HEK293 (cell line): ENCODE data around the gene GSAP.

Experiments used
- CTCF ChIA-PET: fragments of 350-600 bp; formaldehyde crosslinking; extraction: SDS; loops from one replicate; lab custom pipeline; 2021; ENCODE audit warnings: antibody characterized with exemption; lab: Yijun Ruan, JAX
- POLR2A ChIA-PET: fragments of 300-600 bp; formaldehyde crosslinking; extraction: SDS; loops from one replicate; lab custom pipeline; 2020; ENCODE audit warnings: antibody characterized with exemption, inconsistent platforms; lab: Yijun Ruan, JAX
- H3K27ac ChIP-seq: fragments of 200-500 bp; sonication (Bioruptor generic); 2 replicates; pipeline ENCODE4 v1.5.1; 2014; ENCODE audit warnings: low read depth, low read length, control low read depth, inconsistent platforms; ENCODE audit errors: extremely low read depth
- H3K36me3 ChIP-seq, 2 experiments: fragments of 200-500 bp in 1 of 2; sonication (Bioruptor generic) in 1 of 2; 1 replicate in 1 of 2; 2 replicates in 1 of 2; pipeline ENCODE4 v1.5.1; 2014 to 2017; ENCODE audit warnings: inconsistent platforms in 2 of 2, low read length in 2 of 2; ENCODE audit not compliant: control insufficient read depth in 2 of 2, insufficient read depth in 1 of 2
- H3K4me1 ChIP-seq: fragments of 200-500 bp; sonication (Bioruptor generic); 2 replicates; pipeline ENCODE4 v1.5.1; 2014; ENCODE audit warnings: mild to moderate bottlenecking, low read length, inconsistent platforms; ENCODE audit not compliant: control insufficient read depth, insufficient read depth
- H3K4me3 ChIP-seq: 2 replicates; pipeline ENCODE4 v1.5.1; 2011; ENCODE audit warnings: low read depth, mild to moderate bottlenecking, control low read depth, low read length, moderate library complexity
- H3K9me3 ChIP-seq: fragments of 200-500 bp; sonication (Bioruptor generic); 2 replicates; pipeline ENCODE4 v1.5.1; 2014; ENCODE audit warnings: low read depth, low read length, inconsistent platforms; ENCODE audit not compliant: control insufficient read depth, insufficient read depth
- GLIS1 ChIP-seq: fragments of 450-650 bp; formaldehyde crosslinking; IDR thresholded peaks from 2 replicates; pipeline ENCODE4 v1.5.1; 2016; ENCODE audit warnings: missing biosample characterization, missing genetic modification characterization
- INSM2 ChIP-seq: fragments of 450-650 bp; formaldehyde crosslinking; IDR thresholded peaks from 2 replicates; pipeline ENCODE4 v1.5.1; 2016; ENCODE audit warnings: missing biosample characterization, missing genetic modification characterization
- MEIS1 ChIP-seq: sonication (generic); formaldehyde crosslinking; IDR thresholded peaks from 2 replicates; pipeline ENCODE4 v1.8.1; 2022; ENCODE audit warnings: missing genetic modification reagents, mild to moderate bottlenecking, borderline replicate concordance
- SP3 ChIP-seq: fragments of 450-650 bp; formaldehyde crosslinking; IDR thresholded peaks from 2 replicates; pipeline ENCODE4 v1.5.1; 2016; ENCODE audit warnings: missing biosample characterization, missing genetic modification characterization
- ZBTB8A ChIP-seq: fragments of 450-650 bp; formaldehyde crosslinking; IDR thresholded peaks from 2 replicates; pipeline ENCODE4 v1.5.1; 2016; ENCODE audit warnings: missing biosample characterization, missing genetic modification characterization
- ZFHX2 ChIP-seq: fragments of 450-650 bp; formaldehyde crosslinking; conservative IDR thresholded peaks from 2 replicates; pipeline ENCODE4 v1.5.1; 2016; ENCODE audit warnings: missing biosample characterization, missing genetic modification characterization
- ZFP69B ChIP-seq: fragments of 450-650 bp; formaldehyde crosslinking; IDR thresholded peaks from 2 replicates; pipeline ENCODE4 v1.5.1; 2016; ENCODE audit warnings: missing biosample characterization, missing genetic modification characterization
- ZNF157 ChIP-seq: fragments of 450-650 bp; formaldehyde crosslinking; IDR thresholded peaks from 2 replicates; pipeline ENCODE4 v1.5.1; 2016; ENCODE audit warnings: missing biosample characterization, missing genetic modification characterization
- ZNF174 ChIP-seq: fragments of 450-650 bp; formaldehyde crosslinking; IDR thresholded peaks from 2 replicates; pipeline ENCODE4 v1.5.0; 2017; ENCODE audit warnings: missing biosample characterization, mild to moderate bottlenecking, missing genetic modification characterization
- ZNF184 ChIP-seq: fragments of 450-650 bp; IDR thresholded peaks from 2 replicates; pipeline ENCODE4 v1.5.1; 2018; ENCODE audit warnings: missing biosample characterization, mild to moderate bottlenecking, missing genetic modification characterization
- ZNF2 ChIP-seq: fragments of 450-650 bp; formaldehyde crosslinking; IDR thresholded peaks from 2 replicates; pipeline ENCODE4 v1.5.1; 2016; ENCODE audit warnings: missing biosample characterization, missing genetic modification characterization
- ZNF214 ChIP-seq: fragments of 450-650 bp; formaldehyde crosslinking; IDR thresholded peaks from 2 replicates; pipeline ENCODE4 v1.5.1; 2017; ENCODE audit warnings: missing biosample characterization, mild to moderate bottlenecking, missing genetic modification characterization, borderline replicate concordance
- ZNF221 ChIP-seq: fragments of 450-650 bp; formaldehyde crosslinking; IDR thresholded peaks from 2 replicates; pipeline ENCODE4 v1.5.1; 2017; ENCODE audit warnings: missing biosample characterization, missing genetic modification characterization, borderline replicate concordance
- ZNF335 ChIP-seq: fragments of 450-650 bp; formaldehyde crosslinking; conservative IDR thresholded peaks from 2 replicates; pipeline ENCODE4 v1.5.1; 2016; ENCODE audit warnings: missing biosample characterization, missing genetic modification characterization
- ZNF37A ChIP-seq: fragments of 450-650 bp; IDR thresholded peaks from 2 replicates; pipeline ENCODE4 v1.5.1; 2018; ENCODE audit warnings: missing biosample characterization, missing genetic modification characterization
- ZNF416 ChIP-seq: fragments of 450-650 bp; formaldehyde crosslinking; IDR thresholded peaks from 2 replicates; pipeline ENCODE4 v1.5.1; 2016; ENCODE audit warnings: missing biosample characterization, missing genetic modification characterization
- ZNF585B ChIP-seq: fragments of 450-650 bp; formaldehyde crosslinking; IDR thresholded peaks from 2 replicates; pipeline ENCODE4 v1.5.1; 2016; ENCODE audit warnings: missing biosample characterization, missing genetic modification characterization
- ZNF704 ChIP-seq: fragments of 450-650 bp; formaldehyde crosslinking; IDR thresholded peaks from 2 replicates; pipeline ENCODE4 v1.5.1; 2016; ENCODE audit warnings: missing biosample characterization, missing genetic modification characterization
- ZNF707 ChIP-seq: fragments of 450-650 bp; formaldehyde crosslinking; IDR thresholded peaks from 2 replicates; pipeline ENCODE4 v1.5.1; 2016; ENCODE audit warnings: missing biosample characterization, missing genetic modification characterization
- ZSCAN4 ChIP-seq: fragments of 450-650 bp; formaldehyde crosslinking; IDR thresholded peaks from 2 replicates; pipeline ENCODE4 v1.5.1; 2017; ENCODE audit warnings: missing biosample characterization, missing genetic modification characterization

GSAP gene

GRCh38 chr7:77409739-77410547 is 6.2 kb downstream of the GSAP start:
- POLR2A ChIA-PET: no interaction called here
- TF ChIP-seq ZNF37A (no peak), SP3 (no peak), ZNF707 (no peak), MEIS1 (CRISPR knock-in tag) (no peak), ZNF184 (tag by site-specific recombination) (no peak), ZNF585B (no peak), ZNF157 (no peak), ZSCAN4 (tag by site-specific recombination) (no peak), ZNF416 (no peak), ZNF214 (no peak), ZFHX2 (tag by site-specific recombination) (no peak), INSM2 (tag by site-specific recombination) (no peak), ZFP69B (tag by site-specific recombination) (no peak), ZBTB8A (tag by site-specific recombination) (no peak), ZNF174 (tag by site-specific recombination) (no peak), ZNF221 (tag by site-specific recombination) (no peak), ZNF704 (tag by site-specific recombination) (no peak)
- CTCF ChIA-PET: no interaction called here

DNA sequence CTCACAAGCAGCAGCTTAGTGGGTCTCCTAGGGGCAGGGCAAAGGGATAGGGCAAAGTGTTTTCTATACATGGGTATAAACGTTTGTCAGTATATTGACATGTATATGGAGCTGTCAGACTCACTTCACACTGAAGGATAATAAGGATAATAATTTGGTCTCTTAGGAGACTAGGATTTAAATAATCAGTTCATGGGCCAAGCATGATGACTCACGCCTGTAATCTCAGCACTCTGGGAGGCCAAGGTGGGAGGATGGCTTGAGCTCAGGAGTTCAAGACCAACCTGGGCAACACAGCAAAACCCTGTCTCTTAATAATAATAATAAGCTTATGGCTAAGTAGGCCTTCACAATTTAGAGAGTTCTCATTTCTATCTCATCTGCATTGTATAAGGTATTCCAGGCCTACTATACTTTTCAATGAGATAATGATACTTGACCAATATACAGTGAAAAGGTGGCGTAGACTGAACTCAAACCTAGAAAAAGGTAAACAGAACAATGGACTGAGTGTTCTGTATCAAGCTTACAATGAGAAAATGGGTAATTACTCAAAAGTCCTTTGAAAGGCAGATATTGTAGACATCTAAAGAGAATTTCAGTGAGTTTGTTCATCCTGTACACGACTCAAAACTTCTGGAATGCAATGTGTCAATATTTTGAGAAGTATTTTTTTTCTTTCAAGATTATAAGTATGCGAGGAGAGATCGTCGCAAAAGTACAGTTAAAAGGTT is 7.0 kb downstream of the GSAP start:
- Histone ChIP-seq H3K4me3 (no peak overlapping the region), H3K4me1 (no peaks in the 10 kb centered on the region), H3K27ac (no peak overlapping the region), H3K36me3 (no peaks in the 10 kb centered on the region), H3K9me3 (no peaks in the 10 kb centered on the region)
- POLR2A ChIA-PET: interaction anchor here (0.6 to 0.7 kb wide), 2 partner anchors 81 to 475 kb away, joined by 3 to 6 read pairs; no protein-coding TSS in a partner anchor
- peak; percentile 35 for TF ChIP-seq GLIS1 (tag by site-specific recombination)
- TF ChIP-seq ZNF335 (tag by site-specific recombination): 0 out of 2 replicates have a peak, but pooled peaks have one; percentile 29
- no peak for TF ChIP-seq ZNF2 (tag by site-specific recombination)
- CTCF ChIA-PET: no interaction called here

More at GRCh38 chr7:77409739-77410547, 6.2 kb downstream of the GSAP start:
- Histone ChIP-seq H3K36me3 (no peaks in the 10 kb centered on the region), H3K9me3 (no peaks in the 10 kb centered on the region), H3K4me3 (no peak overlapping the region), H3K4me1 (no peaks in the 10 kb centered on the region), H3K27ac (no peak overlapping the region)
